Trophoblast cell (in vitro differentiated cells and primary cell): Measurements from ENCODE around the gene RGS3.

ENCODE experiments used
- DNase-seq, 2 donors: peaks; one replicate each; pipeline ENCODE4 v3.0.0-alpha.2; 2016
- H2AFZ ChIP-seq: 2 replicates; pipeline ENCODE4 v1.6.1; 2013; ENCODE audit warnings: low read length, moderate library complexity, mild to moderate bottlenecking; ENCODE audit not compliant: insufficient read depth, poor library complexity
- H2AK5ac ChIP-seq: 2 replicates; pipeline ENCODE4 v1.6.1; 2013; ENCODE audit warnings: mild to moderate bottlenecking, low read length
- H2BK120ac ChIP-seq: 2 replicates; pipeline ENCODE4 v1.6.1; 2013; ENCODE audit warnings: low read length, mild to moderate bottlenecking, moderate library complexity; ENCODE audit not compliant: insufficient read depth, poor library complexity
- H2BK12ac ChIP-seq: 2 replicates; pipeline ENCODE4 v1.6.1; 2013; ENCODE audit warnings: mild to moderate bottlenecking, low read length, moderate library complexity
- H2BK5ac ChIP-seq: 2 replicates; pipeline ENCODE4 v1.6.1; 2013; ENCODE audit warnings: low read length, low read depth, moderate library complexity, mild to moderate bottlenecking; ENCODE audit not compliant: poor library complexity
- H3K14ac ChIP-seq: 2 replicates; pipeline ENCODE4 v1.6.1; 2013; ENCODE audit warnings: mild to moderate bottlenecking, low read length
- H3K18ac ChIP-seq: 2 replicates; pipeline ENCODE4 v1.6.1; 2013; ENCODE audit warnings: mild to moderate bottlenecking, low read length
- H3K23ac ChIP-seq: 2 replicates; pipeline ENCODE4 v1.6.1; 2013; ENCODE audit warnings: low read length
- H3K27ac ChIP-seq: 2 replicates; pipeline ENCODE4 v1.5.1; 2013; ENCODE audit warnings: low read depth, mild to moderate bottlenecking, inconsistent platforms, low read length, moderate library complexity
- H3K27me3 ChIP-seq: 2 replicates; pipeline ENCODE4 v1.6.1; 2013; ENCODE audit warnings: inconsistent platforms, mild to moderate bottlenecking, low read length, moderate library complexity; ENCODE audit not compliant: insufficient read depth
- H3K36me3 ChIP-seq, 2 experiments: 1 replicate in 1 of 2; 2 replicates in 1 of 2; pipeline ENCODE4 v1.6.1; 2013; ENCODE audit warnings: low read length in 2 of 2, mild to moderate bottlenecking in 2 of 2, moderate library complexity in 1 of 2; ENCODE audit not compliant: insufficient read depth in 2 of 2, control insufficient read depth in 1 of 2
- H3K4ac ChIP-seq: 2 replicates; pipeline ENCODE4 v1.6.1; 2013; ENCODE audit warnings: low read depth, mild to moderate bottlenecking, low read length, moderate library complexity
- H3K4me1 ChIP-seq, 2 experiments: 1 replicate in 1 of 2; 2 replicates in 1 of 2; pipeline ENCODE4 v1.6.1; 2013; ENCODE audit warnings: low read length in 2 of 2, mild to moderate bottlenecking in 2 of 2, moderate library complexity in 1 of 2; ENCODE audit not compliant: insufficient read depth in 2 of 2, control insufficient read depth in 1 of 2
- H3K4me2 ChIP-seq: 2 replicates; pipeline ENCODE4 v1.6.1; 2013; ENCODE audit warnings: inconsistent platforms, mild to moderate bottlenecking, low read length, moderate library complexity
- H3K4me3 ChIP-seq: 2 replicates; pipeline ENCODE4 v1.5.1; 2013; ENCODE audit warnings: mild to moderate bottlenecking, low read depth, low read length, inconsistent platforms
- H3K79me1 ChIP-seq: one replicate; pipeline ENCODE4 v1.6.1; 2013; ENCODE audit warnings: low read length
- H3K79me2 ChIP-seq: 2 replicates; pipeline ENCODE4 v1.6.1; 2013; ENCODE audit warnings: low read length, mild to moderate bottlenecking; ENCODE audit not compliant: control insufficient read depth, insufficient read depth, poor library complexity
- H3K9ac ChIP-seq: 2 replicates; pipeline ENCODE4 v1.6.1; 2013; ENCODE audit warnings: mild to moderate bottlenecking, low read length
- H3K9me3 ChIP-seq: 2 replicates; pipeline ENCODE4 v1.6.1; 2013; ENCODE audit warnings: low read depth, mild to moderate bottlenecking, control low read depth, inconsistent platforms, low read length; ENCODE audit not compliant: insufficient read depth
- H4K12ac ChIP-seq: 2 replicates; pipeline ENCODE4 v1.6.1; 2013; ENCODE audit warnings: low read depth, mild to moderate bottlenecking, low read length, moderate library complexity
- H4K8ac ChIP-seq: 2 replicates; pipeline ENCODE4 v1.6.1; 2013; ENCODE audit warnings: low read depth, mild to moderate bottlenecking, low read length, moderate library complexity
- H4K91ac ChIP-seq: one replicate; pipeline ENCODE4 v1.6.1; 2013; ENCODE audit warnings: low read depth, mild to moderate bottlenecking, low read length, moderate library complexity
- WGBS: extraction: QIAGEN DNeasy Blood & Tissue Kit; methylation state at CpG from one replicate; pipeline ENCODE4 v1.1.7; 2013; ENCODE audit warnings: missing lambda C conversion rate; ENCODE audit not compliant: insufficient read length, insufficient coverage; ENCODE audit errors: extremely low coverage; 5-methylcytosine and 5-hydroxymethylcytosine counted together

The RGS3 gene

DNA sequence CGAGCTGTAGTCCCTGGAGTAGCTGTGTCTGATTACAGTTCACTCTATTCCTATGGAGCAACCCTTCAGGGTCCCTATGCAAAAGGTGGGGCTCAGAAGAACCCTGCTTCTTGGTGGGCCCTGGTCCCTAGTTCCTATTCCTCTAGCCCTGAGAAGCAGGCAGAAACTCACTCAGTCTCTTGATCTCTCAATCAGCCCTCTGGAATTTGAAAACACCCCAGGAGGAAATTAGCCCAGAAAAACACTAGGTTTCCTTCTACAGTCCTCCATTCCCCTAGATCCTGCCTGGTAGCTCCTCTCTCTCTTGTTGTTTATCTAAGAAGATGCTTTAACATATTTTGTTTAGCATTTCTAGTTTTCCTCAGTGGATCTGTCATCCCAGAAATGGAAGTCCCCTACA lies 7.6 kb downstream of the RGS3 start:
- Histone ChIP-seq H3K4me3 (no peak overlapping the region), H3K23ac (no peak overlapping the region), H2AFZ (no peak overlapping the region), H2BK5ac (no peak overlapping the region), H2AK5ac (no peak overlapping the region), H3K27me3 (no peaks in the 10 kb centered on the region), H3K79me2 (peaks cover 7% of the 10 kb centered on the region), H3K36me3 (no peaks in the 10 kb centered on the region), H4K91ac (no peak overlapping the region), H4K12ac (no peak overlapping the region), H4K8ac (no peak overlapping the region), H3K4me1 (peaks cover 9 to 10% of the 10 kb centered on the region in 2 experiments), H3K14ac (no peak overlapping the region), H2BK12ac (no peak overlapping the region), H3K18ac (no peak overlapping the region), H2BK120ac (no peak overlapping the region), H3K79me1 (peaks cover 2% of the 10 kb centered on the region), H3K9ac (no peak overlapping the region), H3K4me2 (no peak overlapping the region), H3K4ac (no peak overlapping the region), H3K27ac (no peak overlapping the region), H3K9me3 (no peaks in the 10 kb centered on the region)
- no CpG with 5 or more reads among the region's 1 CpG for WGBS
- no peak for DNase-seq

DNA sequence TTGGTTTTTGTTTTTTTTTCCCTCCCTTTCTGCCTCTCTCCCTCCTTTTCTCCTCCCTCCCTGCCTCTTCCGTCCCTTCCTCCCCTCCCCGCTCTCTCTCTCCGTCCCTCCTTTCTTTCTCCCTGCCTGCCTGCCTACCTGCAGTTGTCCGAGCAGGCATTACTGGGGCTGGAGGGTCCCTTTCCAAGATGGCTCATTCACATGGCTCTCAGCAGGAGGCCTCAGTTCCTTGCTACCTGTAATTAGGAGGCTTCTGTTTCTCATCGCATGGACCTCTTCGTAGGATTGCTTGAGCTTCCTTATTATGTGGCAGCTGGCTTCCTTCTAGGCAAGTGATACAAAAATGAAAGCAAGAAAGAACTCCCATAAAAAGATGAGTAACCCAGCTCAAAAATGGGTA lies 8.0 kb downstream of the RGS3 start:
- WGBS = no CpG with 5 or more reads among the region's 6 CpGs

DNA sequence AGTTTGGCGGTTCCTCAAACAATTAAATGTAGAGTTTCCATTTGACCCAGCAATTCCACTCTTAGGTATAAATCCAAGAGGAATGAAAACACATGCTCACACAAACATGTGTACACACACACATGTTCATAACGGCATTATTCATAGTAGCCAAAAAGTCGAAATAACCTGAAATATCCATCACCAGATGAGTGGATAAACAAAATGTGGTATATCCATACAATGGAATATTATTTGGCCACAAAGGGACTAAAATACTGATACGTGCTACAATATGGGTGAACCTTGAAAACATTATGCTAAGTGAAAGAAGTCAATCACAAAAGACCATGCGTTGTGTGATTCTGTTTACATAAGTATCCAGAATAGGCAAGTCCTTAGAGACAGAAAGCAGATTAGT lies 8.7 kb downstream of the RGS3 start:
- H2BK12ac ChIP-seq = no peak overlapping the region
- no peak overlapping the region for H3K4me2 ChIP-seq
- no peak overlapping the region for H4K12ac ChIP-seq
- H4K8ac ChIP-seq = no peak overlapping the region
- DNase-seq = no peak
- H2AK5ac ChIP-seq = no peak overlapping the region
- no peak overlapping the region for H2BK120ac ChIP-seq
- no peak overlapping the region for H3K23ac ChIP-seq
- H3K4ac ChIP-seq = no peak overlapping the region
- H3K14ac ChIP-seq = no peak overlapping the region
- H3K9ac ChIP-seq = no peak overlapping the region
- H3K9me3 ChIP-seq = no peaks in the 10 kb centered on the region
- peaks cover 4% of the 10 kb centered on the region for H3K79me1 ChIP-seq
- no peak overlapping the region for H2AFZ ChIP-seq
- H3K27me3 ChIP-seq = no peaks in the 10 kb centered on the region
- H3K27ac ChIP-seq = no peak overlapping the region
- no peaks in the 10 kb centered on the region for H3K36me3 ChIP-seq
- no peak overlapping the region for H3K18ac ChIP-seq
- peaks cover 9 to 10% of the 10 kb centered on the region in 2 experiments for H3K4me1 ChIP-seq
- no peak overlapping the region for H4K91ac ChIP-seq
- H3K4me3 ChIP-seq = no peak overlapping the region
- no peak overlapping the region for H2BK5ac ChIP-seq
- WGBS = no CpG with 5 or more reads among the region's 5 CpGs
- peaks cover 7% of the 10 kb centered on the region for H3K79me2 ChIP-seq

More for the DNA sequence above, 8.0 kb downstream of the RGS3 start:
- H3K23ac ChIP-seq = no peak overlapping the region
- no peak overlapping the region for H3K4me2 ChIP-seq
- H3K18ac ChIP-seq = peak overlapping the region; percentile 56
- H3K4me3 ChIP-seq = no peak overlapping the region
- peak overlapping the region; percentile 19 for H4K91ac ChIP-seq
- peaks cover 3% of the 10 kb centered on the region for H3K79me1 ChIP-seq
- H3K14ac ChIP-seq = peak overlapping the region; percentile 70
- H3K4me1 ChIP-seq = peaks cover 9 to 10% of the 10 kb centered on the region in 2 experiments
- peak overlapping the region; percentile 64 for H4K12ac ChIP-seq
- no peak overlapping the region for H2BK5ac ChIP-seq
- no peak overlapping the region for H3K27ac ChIP-seq
- H3K27me3 ChIP-seq = no peaks in the 10 kb centered on the region
- no peak overlapping the region for H2AK5ac ChIP-seq
- H3K4ac ChIP-seq = peak overlapping the region; percentile 72
- H2AFZ ChIP-seq = peak overlapping the region; percentile 5
- H2BK120ac ChIP-seq = no peak overlapping the region
- no peak overlapping the region for H3K9ac ChIP-seq
- no peak for DNase-seq
- H4K8ac ChIP-seq = peak overlapping the region; percentile 61
- H2BK12ac ChIP-seq = peak overlapping the region; percentile 82
- H3K9me3 ChIP-seq = no peaks in the 10 kb centered on the region
- no peaks in the 10 kb centered on the region for H3K36me3 ChIP-seq
- peaks cover 7% of the 10 kb centered on the region for H3K79me2 ChIP-seq

DNA sequence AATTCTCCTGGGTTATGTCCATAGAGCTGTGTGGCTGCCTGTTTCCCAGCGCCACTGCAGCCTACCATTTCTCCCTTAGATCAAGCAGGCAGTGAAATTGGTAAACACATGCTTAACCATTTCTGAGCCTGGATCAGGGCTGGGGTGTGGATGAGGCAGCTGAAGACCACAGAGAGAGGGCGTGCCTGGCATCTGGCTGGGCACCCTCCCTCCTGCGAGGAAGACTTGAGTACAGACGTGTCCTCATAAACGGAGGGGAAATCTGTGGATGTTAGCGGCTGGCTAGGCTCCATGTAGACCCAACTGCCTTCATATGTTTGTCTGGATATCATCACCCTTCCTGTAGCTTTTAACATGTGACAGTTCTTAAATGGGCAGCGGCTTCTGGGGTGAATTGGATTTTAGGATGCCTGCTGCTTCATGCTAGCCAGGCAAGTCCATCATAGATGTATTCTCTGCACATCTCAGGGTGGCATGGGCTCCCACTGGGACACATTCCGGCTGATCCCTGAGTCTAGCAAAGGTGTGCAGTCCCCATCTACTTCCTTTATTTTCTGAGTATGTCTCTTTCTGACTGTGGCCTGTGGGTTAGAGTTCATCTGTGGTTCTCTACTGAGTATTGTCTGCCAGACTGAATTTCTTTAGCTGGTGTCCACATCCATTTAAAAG lies 11.0 kb downstream of the RGS3 start:
- peaks cover 4% of the 10 kb centered on the region for H3K79me1 ChIP-seq
- no peak overlapping the region for H4K8ac ChIP-seq
- no peaks in the 10 kb centered on the region for H3K27me3 ChIP-seq
- no peak overlapping the region for H3K9ac ChIP-seq
- H3K79me2 ChIP-seq = peaks cover 2% of the 10 kb centered on the region
- no peak overlapping the region for H2BK12ac ChIP-seq
- H4K91ac ChIP-seq = no peak overlapping the region
- H3K9me3 ChIP-seq = no peaks in the 10 kb centered on the region
- H2AK5ac ChIP-seq = no peak overlapping the region
- no peak overlapping the region for H4K12ac ChIP-seq
- H2BK5ac ChIP-seq = peak overlapping the region; percentile 4
- H3K4ac ChIP-seq = no peak overlapping the region
- H3K27ac ChIP-seq = no peak overlapping the region
- H3K4me2 ChIP-seq = no peak overlapping the region
- H3K14ac ChIP-seq = peak overlapping the region; percentile 4
- WGBS = no CpG with 5 or more reads among the region's 8 CpGs
- H3K23ac ChIP-seq = no peak overlapping the region
- no peak for DNase-seq
- H2AFZ ChIP-seq = no peak overlapping the region
- peak overlapping the region; percentile 5 for H3K18ac ChIP-seq
- peaks cover 0 to 2% of the 10 kb centered on the region in 2 experiments for H3K36me3 ChIP-seq
- H3K4me1 ChIP-seq = peaks cover 13 to 15% of the 10 kb centered on the region in 2 experiments
- H3K4me3 ChIP-seq = no peak overlapping the region
- H2BK120ac ChIP-seq = no peak overlapping the region
